Measurements from ENCODE around the gene STXBP6. TPM values are rescaled to one million over a fixed set of nuclear protein-coding genes. Genes with fewer than 3 reads are reported as not detected.
A peak's percentile ranks its signal among the peaks of the same experiment; 100 is the strongest.

Gene STXBP6
- total and polyA plus RNA-seq, 2 of the 13 experiments (the other 11 are each of a cell fraction or from before 2014, with no cell fraction given) = 35.3 to 42.8 TPM

- TF ChIP-seq, protein P1, sequence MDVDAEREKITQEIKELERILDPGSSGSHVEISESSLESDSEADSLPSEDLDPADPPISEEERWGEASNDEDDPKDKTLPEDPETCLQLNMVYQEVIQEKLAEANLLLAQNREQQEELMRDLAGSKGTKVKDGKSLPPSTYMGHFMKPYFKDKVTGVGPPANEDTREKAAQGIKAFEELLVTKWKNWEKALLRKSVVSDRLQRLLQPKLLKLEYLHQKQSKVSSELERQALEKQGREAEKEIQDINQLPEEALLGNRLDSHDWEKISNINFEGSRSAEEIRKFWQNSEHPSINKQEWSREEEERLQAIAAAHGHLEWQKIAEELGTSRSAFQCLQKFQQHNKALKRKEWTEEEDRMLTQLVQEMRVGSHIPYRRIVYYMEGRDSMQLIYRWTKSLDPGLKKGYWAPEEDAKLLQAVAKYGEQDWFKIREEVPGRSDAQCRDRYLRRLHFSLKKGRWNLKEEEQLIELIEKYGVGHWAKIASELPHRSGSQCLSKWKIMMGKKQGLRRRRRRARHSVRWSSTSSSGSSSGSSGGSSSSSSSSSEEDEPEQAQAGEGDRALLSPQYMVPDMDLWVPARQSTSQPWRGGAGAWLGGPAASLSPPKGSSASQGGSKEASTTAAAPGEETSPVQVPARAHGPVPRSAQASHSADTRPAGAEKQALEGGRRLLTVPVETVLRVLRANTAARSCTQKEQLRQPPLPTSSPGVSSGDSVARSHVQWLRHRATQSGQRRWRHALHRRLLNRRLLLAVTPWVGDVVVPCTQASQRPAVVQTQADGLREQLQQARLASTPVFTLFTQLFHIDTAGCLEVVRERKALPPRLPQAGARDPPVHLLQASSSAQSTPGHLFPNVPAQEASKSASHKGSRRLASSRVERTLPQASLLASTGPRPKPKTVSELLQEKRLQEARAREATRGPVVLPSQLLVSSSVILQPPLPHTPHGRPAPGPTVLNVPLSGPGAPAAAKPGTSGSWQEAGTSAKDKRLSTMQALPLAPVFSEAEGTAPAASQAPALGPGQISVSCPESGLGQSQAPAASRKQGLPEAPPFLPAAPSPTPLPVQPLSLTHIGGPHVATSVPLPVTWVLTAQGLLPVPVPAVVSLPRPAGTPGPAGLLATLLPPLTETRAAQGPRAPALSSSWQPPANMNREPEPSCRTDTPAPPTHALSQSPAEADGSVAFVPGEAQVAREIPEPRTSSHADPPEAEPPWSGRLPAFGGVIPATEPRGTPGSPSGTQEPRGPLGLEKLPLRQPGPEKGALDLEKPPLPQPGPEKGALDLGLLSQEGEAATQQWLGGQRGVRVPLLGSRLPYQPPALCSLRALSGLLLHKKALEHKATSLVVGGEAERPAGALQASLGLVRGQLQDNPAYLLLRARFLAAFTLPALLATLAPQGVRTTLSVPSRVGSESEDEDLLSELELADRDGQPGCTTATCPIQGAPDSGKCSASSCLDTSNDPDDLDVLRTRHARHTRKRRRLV (CRISPR knock-in tag; IDR thresholded peaks at IDR 0.05) = no peak
- TF ChIP-seq, protein P2, sequence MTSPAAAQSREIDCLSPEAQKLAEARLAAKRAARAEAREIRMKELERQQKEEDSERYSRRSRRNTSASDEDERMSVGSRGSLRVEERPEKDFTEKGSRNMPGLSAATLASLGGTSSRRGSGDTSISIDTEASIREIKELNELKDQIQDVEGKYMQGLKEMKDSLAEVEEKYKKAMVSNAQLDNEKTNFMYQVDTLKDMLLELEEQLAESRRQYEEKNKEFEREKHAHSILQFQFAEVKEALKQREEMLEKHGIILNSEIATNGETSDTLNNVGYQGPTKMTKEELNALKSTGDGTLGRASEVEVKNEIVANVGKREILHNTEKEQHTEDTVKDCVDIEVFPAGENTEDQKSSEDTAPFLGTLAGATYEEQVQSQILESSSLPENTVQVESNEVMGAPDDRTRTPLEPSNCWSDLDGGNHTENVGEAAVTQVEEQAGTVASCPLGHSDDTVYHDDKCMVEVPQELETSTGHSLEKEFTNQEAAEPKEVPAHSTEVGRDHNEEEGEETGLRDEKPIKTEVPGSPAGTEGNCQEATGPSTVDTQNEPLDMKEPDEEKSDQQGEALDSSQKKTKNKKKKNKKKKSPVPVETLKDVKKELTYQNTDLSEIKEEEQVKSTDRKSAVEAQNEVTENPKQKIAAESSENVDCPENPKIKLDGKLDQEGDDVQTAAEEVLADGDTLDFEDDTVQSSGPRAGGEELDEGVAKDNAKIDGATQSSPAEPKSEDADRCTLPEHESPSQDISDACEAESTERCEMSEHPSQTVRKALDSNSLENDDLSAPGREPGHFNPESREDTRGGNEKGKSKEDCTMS (CRISPR knock-in tag; conservative IDR thresholded peaks at IDR 0.05) = no peak
- TF ChIP-seq, protein P3, sequence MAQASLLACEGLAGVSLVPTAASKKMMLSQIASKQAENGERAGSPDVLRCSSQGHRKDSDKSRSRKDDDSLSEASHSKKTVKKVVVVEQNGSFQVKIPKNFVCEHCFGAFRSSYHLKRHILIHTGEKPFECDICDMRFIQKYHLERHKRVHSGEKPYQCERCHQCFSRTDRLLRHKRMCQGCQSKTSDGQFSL (CRISPR knock-in tag; IDR thresholded peaks at IDR 0.05) = no peak
- TF ChIP-seq ZNF441 (CRISPR knock-in tag; IDR thresholded peaks at IDR 0.05; ENCODE audit: borderline replicate concordance) (no peak), ZNF512 (CRISPR knock-in tag; IDR thresholded peaks at IDR 0.05) (no peak), SSRP1 (CRISPR knock-in tag; IDR thresholded peaks at IDR 0.05) (no peak), ZSCAN31 (CRISPR knock-in tag; IDR thresholded peaks at IDR 0.05; ENCODE audit: low read depth) (0 out of 2 replicates have a peak, but pooled peaks have one; percentile 53), ZNF891 (CRISPR knock-in tag; IDR thresholded peaks at IDR 0.05) (no peak), TRIM22 (IDR thresholded peaks at IDR 0.05) (no peak), GFI1 (CRISPR knock-in tag; IDR thresholded peaks at IDR 0.05; ENCODE audit: borderline replicate concordance) (no peak), ZNF598 (CRISPR knock-in tag; IDR thresholded peaks at IDR 0.05; ENCODE audit: borderline replicate concordance) (no peak), STAT5B (CRISPR knock-in tag; IDR thresholded peaks at IDR 0.05) (no peak), NR2F6 (IDR thresholded peaks at IDR 0.05) (no peak), NR2F6 (CRISPR knock-in tag; IDR thresholded peaks at IDR 0.05) (peak; percentile 57; the same call in 1 of the 2 replicates), SAFB2 (CRISPR knock-in tag; IDR thresholded peaks at IDR 0.05; ENCODE audit: borderline replicate concordance, low read depth) (peak; percentile 55; the same call in 1 of the 2 replicates), SMAD1 (CRISPR knock-in tag; IDR thresholded peaks at IDR 0.05; ENCODE audit: borderline replicate concordance, low read depth) (0 out of 2 replicates have a peak, but pooled peaks have one; percentile 42), ZFP37 (CRISPR knock-in tag; IDR thresholded peaks at IDR 0.05; ENCODE audit: borderline replicate concordance) (0 out of 2 replicates have a peak, but pooled peaks have one; percentile 44)
- TF ChIP-seq, protein P4, sequence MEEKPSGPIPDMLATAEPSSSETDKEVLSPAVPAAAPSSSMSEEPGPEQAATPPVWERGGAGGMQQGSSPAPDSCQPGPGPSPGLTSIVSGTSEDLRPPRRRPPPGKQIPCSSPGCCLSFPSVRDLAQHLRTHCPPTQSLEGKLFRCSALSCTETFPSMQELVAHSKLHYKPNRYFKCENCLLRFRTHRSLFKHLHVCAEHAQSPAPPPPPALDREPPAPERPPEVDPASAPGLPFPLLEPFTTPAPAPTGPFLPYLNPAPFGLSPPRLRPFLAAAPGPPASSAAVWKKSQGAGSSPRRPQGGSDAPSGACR (CRISPR knock-in tag; IDR thresholded peaks at IDR 0.05) = no peak
Measured at GRCh38 chr14:24874514-24875202, 175.3 kb downstream of the STXBP6 start (continued).

Data from HepG2 (cell line).